Keratinocyte (primary cell): Measurements from ENCODE around the gene CSMD2. TPM values are rescaled to one million over a fixed set of nuclear protein-coding genes. Genes with fewer than 3 reads are reported as not detected.

Experiments used
- DNase-seq: peaks from one replicate; pipeline ENCODE4 v3.0.0-alpha.2; 2011; ENCODE audit warnings: low read depth, missing footprints, low spot score
- FAIRE-seq: peaks from 2 replicates; lab custom pipeline; 2011; peaks lifted over from hg19 to GRCh38; lab: Jason Lieb, UNC
- H2AFZ ChIP-seq: 2 replicates; pipeline ENCODE4 v1.6.0; 2012; ENCODE audit warnings: low read length, control low read depth, inconsistent platforms; ENCODE audit not compliant: control insufficient read depth
- H3K27ac ChIP-seq: 2 replicates; pipeline ENCODE4 v1.5.1; 2011; ENCODE audit warnings: low read length; ENCODE audit not compliant: control insufficient read depth, insufficient read depth
- H3K27me3 ChIP-seq: 3 replicates; pipeline ENCODE4 v1.6.0; 2011; ENCODE audit warnings: low read length; ENCODE audit not compliant: control insufficient read depth, insufficient read depth; ENCODE audit errors: extremely low read depth
- H3K36me3 ChIP-seq, 2 experiments: 2 replicates in 1 of 2; 3 replicates in 1 of 2; pipeline ENCODE4 v1.5.1; 2011; ENCODE audit warnings: low read length in 2 of 2, mild to moderate bottlenecking in 1 of 2; ENCODE audit not compliant: control insufficient read depth in 2 of 2, insufficient read depth in 2 of 2; ENCODE audit errors: extremely low read depth in 1 of 2
- H3K4me1 ChIP-seq: 3 replicates; pipeline ENCODE4 v1.5.1; 2011; ENCODE audit warnings: low read length; ENCODE audit not compliant: control insufficient read depth, insufficient read depth; ENCODE audit errors: extremely low read depth
- H3K4me2 ChIP-seq: 3 replicates; pipeline ENCODE4 v1.6.0; 2011; ENCODE audit warnings: low read depth, low read length; ENCODE audit not compliant: control insufficient read depth, insufficient read depth; ENCODE audit errors: extremely low read depth
- H3K4me3 ChIP-seq, 3 experiments: fragments of 200-600 bp in 1 of 3; sonication (generic) in 1 of 3; 2 replicates in 2 of 3; 3 replicates in 1 of 3; pipeline ENCODE4 v1.5.1; 2011 to 2016; ENCODE audit warnings: low read length in 3 of 3, mild to moderate bottlenecking in 3 of 3, control low read depth in 2 of 3, inconsistent platforms in 1 of 3, low read depth in 1 of 3, mixed read lengths in 1 of 3, mixed run types in 1 of 3, moderate library complexity in 1 of 3; ENCODE audit not compliant: control insufficient read depth in 2 of 3, insufficient read depth in 2 of 3; ENCODE audit errors: extremely low read depth in 1 of 3
- H3K79me2 ChIP-seq: 2 replicates; pipeline ENCODE4 v1.6.0; 2012; ENCODE audit warnings: low read length; ENCODE audit not compliant: control insufficient read depth, insufficient read depth
- H3K9ac ChIP-seq: 3 replicates; pipeline ENCODE4 v1.6.0; 2011; ENCODE audit warnings: low read length; ENCODE audit not compliant: control insufficient read depth, insufficient read depth; ENCODE audit errors: extremely low read depth
- H3K9me1 ChIP-seq: 3 replicates; pipeline ENCODE4 v1.6.0; 2011; ENCODE audit warnings: low read length; ENCODE audit not compliant: control insufficient read depth, insufficient read depth; ENCODE audit errors: extremely low read depth
- H3K9me3 ChIP-seq: 2 replicates; pipeline ENCODE4 v1.5.1; 2012; ENCODE audit warnings: low read depth, low read length; ENCODE audit not compliant: control insufficient read depth
- H4K20me1 ChIP-seq: 3 replicates; pipeline ENCODE4 v1.6.0; 2011; ENCODE audit warnings: low read length; ENCODE audit not compliant: control insufficient read depth, insufficient read depth; ENCODE audit errors: extremely low read depth
- EZH2 ChIP-seq: IDR thresholded peaks from one replicate; pipeline ENCODE4 v1.6.1; 2012; ENCODE audit warnings: inconsistent platforms, mild to moderate bottlenecking, low read length, moderate library complexity
- dilution Hi-C: fragments of 300-500 bp; cut with MboI; formaldehyde crosslinking; loops from one replicate; pipeline ENCODE4 v1.7.0; 2020; ENCODE audit warnings: low sequenced_read_pairs; ENCODE audit not compliant: extremely low pct_ligation_motif_present
- polyA plus RNA-seq, 5 experiments: library from polyadenylated mRNA; depleted of rRNA in 3 of 5; stranded (reverse) in 3 of 5; stranded (forward) in 1 of 5; unstranded in 1 of 5; fragments of >200 nt; gene quantifications; 1 replicate in 1 of 5; 2 replicates in 3 of 5; 3 replicates in 1 of 5; pipeline versions ENCODE4 v1.2.1 to v1.2.3, GENCODE V29; 2011 to 2012; ENCODE audit warnings: missing spikeins in 2 of 5, low read depth in 1 of 5, low replicate concordance in 1 of 5
- TF ChIP-seq, protein P1 (sequence below), 3 experiments: IDR thresholded peaks in 1 of 3; conservative IDR thresholded peaks in 1 of 3; optimal IDR thresholded peaks in 1 of 3; 2 replicates in 2 of 3; 3 replicates in 1 of 3; pipeline versions ENCODE3 to v1.5.1; 2011; ENCODE audit warnings: low read length in 3 of 3, mild to moderate bottlenecking in 3 of 3, moderate library complexity in 2 of 3, control low read depth in 1 of 3, inconsistent platforms in 1 of 3; ENCODE audit not compliant: insufficient read depth in 2 of 3; ENCODE audit errors: extremely low read depth in 1 of 3

Gene CSMD2
- polyA plus RNA-seq, 1 donor (not counting 4 experiments of a cell fraction or from before 2014, with no cell fraction given), result 2.0 TPM

- Histone ChIP-seq H3K27me3 (no peaks in the 10 kb centered on the region), H3K4me1 (no peaks in the 10 kb centered on the region), H3K27ac (no peak overlapping the region), H3K9me3 (no peaks in the 10 kb centered on the region), H3K79me2 (no peaks in the 10 kb centered on the region), H3K36me3 (no peaks in the 10 kb centered on the region), H4K20me1 (no peaks in the 10 kb centered on the region), H3K4me3 (no peak overlapping the region), H2AFZ (no peak overlapping the region), H3K9me1 (no peaks in the 10 kb centered on the region), H3K4me2 (no peak overlapping the region), H3K9ac (no peak overlapping the region)
- FAIRE-seq, result no peak
- TF ChIP-seq, protein P1, sequence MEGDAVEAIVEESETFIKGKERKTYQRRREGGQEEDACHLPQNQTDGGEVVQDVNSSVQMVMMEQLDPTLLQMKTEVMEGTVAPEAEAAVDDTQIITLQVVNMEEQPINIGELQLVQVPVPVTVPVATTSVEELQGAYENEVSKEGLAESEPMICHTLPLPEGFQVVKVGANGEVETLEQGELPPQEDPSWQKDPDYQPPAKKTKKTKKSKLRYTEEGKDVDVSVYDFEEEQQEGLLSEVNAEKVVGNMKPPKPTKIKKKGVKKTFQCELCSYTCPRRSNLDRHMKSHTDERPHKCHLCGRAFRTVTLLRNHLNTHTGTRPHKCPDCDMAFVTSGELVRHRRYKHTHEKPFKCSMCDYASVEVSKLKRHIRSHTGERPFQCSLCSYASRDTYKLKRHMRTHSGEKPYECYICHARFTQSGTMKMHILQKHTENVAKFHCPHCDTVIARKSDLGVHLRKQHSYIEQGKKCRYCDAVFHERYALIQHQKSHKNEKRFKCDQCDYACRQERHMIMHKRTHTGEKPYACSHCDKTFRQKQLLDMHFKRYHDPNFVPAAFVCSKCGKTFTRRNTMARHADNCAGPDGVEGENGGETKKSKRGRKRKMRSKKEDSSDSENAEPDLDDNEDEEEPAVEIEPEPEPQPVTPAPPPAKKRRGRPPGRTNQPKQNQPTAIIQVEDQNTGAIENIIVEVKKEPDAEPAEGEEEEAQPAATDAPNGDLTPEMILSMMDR (optimal IDR thresholded peaks at IDR 0.05 in 1 of 3, IDR thresholded peaks at IDR 0.05 in 1 of 3, conservative IDR thresholded peaks at IDR 0.05 in 1 of 3; ENCODE audit: extremely low read depth in 1 of 3, insufficient read depth in 2 of 3, low read length in 3 of 3), result no peak
- no peak for TF ChIP-seq EZH2
- no peak for DNase-seq
- dilution Hi-C loops, result no loop called here
These were observed 198.5 kb downstream of the CSMD2 start for GRCh38 chr1:33966346-33967141.

DNA sequence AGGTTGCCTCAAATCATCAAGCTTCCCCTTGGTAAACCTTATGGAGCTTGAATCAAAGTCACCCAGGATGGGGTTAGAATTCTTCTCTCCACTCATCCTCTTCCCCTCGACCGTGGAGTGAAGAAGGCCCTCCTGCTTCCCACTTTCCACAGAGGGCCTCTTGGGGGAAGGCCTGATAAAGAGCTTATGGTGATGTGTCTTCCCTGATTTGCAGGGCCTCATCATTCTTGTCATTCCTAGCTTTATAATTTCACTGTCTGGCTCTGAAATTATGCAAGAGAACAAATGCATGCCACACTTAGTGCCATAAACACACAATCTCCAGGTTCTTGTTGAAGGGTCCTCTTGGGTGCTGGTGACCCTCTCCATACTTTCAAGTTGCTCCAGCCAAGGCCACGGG is 199.9 kb downstream of the CSMD2 start:
- DNase-seq, result no peak
- H3K36me3 ChIP-seq, result no peaks in the 10 kb centered on the region
- no peaks in the 10 kb centered on the region for H3K9me3 ChIP-seq
- H2AFZ ChIP-seq, result no peak overlapping the region
- no peak overlapping the region for H3K9ac ChIP-seq
- FAIRE-seq, result no peak
- no peak overlapping the region for H3K4me2 ChIP-seq
- no peak overlapping the region for H3K4me3 ChIP-seq
- H4K20me1 ChIP-seq, result no peaks in the 10 kb centered on the region
- dilution Hi-C loops, result no loop called here
- no peak overlapping the region for H3K27ac ChIP-seq
- no peaks in the 10 kb centered on the region for H3K4me1 ChIP-seq
- no peaks in the 10 kb centered on the region for H3K9me1 ChIP-seq
- no peaks in the 10 kb centered on the region for H3K27me3 ChIP-seq
- H3K79me2 ChIP-seq, result no peaks in the 10 kb centered on the region
- TF ChIP-seq, protein P1 (optimal IDR thresholded peaks at IDR 0.05 in 1 of 3, IDR thresholded peaks at IDR 0.05 in 1 of 3, conservative IDR thresholded peaks at IDR 0.05 in 1 of 3; ENCODE audit: extremely low read depth in 1 of 3, insufficient read depth in 2 of 3, low read length in 3 of 3), result no peak
- no peak for TF ChIP-seq EZH2
